Activated B cell treated with CpG ODN at 0.5 μM for 24 hours (primary cell): ENCODE results near the gene TRNP1. TPM values are rescaled to one million over a fixed set of nuclear protein-coding genes. Genes with fewer than 3 reads are reported as not detected.

Source experiments
- ATAC-seq: fragments of 200-7000 bp; cut with Tn5 transposase; one replicate; pipeline ENCODE4 v1.10.0; 2021; ENCODE audit warnings: low read depth, mild to moderate bottlenecking, moderate library complexity
- CTCF ChIA-PET: fragments of 350-600 bp; sonication (Branson Sonifier 250); formaldehyde crosslinking; loops from one replicate; lab custom pipeline; 2021; ENCODE audit warnings: antibody characterized with exemption; lab: Charles Lee
- POLR2A ChIA-PET: fragments of 350-600 bp; sonication (Branson Sonifier 250); formaldehyde crosslinking; loops from one replicate; lab custom pipeline; 2021; ENCODE audit warnings: antibody characterized with exemption; lab: Charles Lee
- DNase-seq: peaks from one replicate; pipeline ENCODE4 v3.0.0; 2022
- H3K27ac Mint-ChIP-seq: one replicate; pipeline ENCODE4 v1.8.0; 2020; ENCODE audit warnings: mixed read lengths
- H3K27me3 Mint-ChIP-seq: one replicate; pipeline ENCODE4 v1.8.0; 2021; ENCODE audit warnings: mixed read lengths
- H3K36me3 Mint-ChIP-seq: one replicate; pipeline ENCODE4 v1.8.0; 2021; ENCODE audit warnings: low read depth, mixed read lengths
- H3K4me1 Mint-ChIP-seq: one replicate; pipeline ENCODE4 v1.8.0; 2021; ENCODE audit warnings: mixed read lengths
- H3K4me3 Mint-ChIP-seq: one replicate; pipeline ENCODE4 v1.8.0; 2020; ENCODE audit warnings: mild to moderate bottlenecking, mixed read lengths
- H3K9me3 Mint-ChIP-seq: one replicate; pipeline ENCODE4 v1.8.0; 2020; ENCODE audit warnings: mixed read lengths
- intact Hi-C: fragments of 100-400 bp; cut with micrococcal nuclease; formaldehyde crosslinking; loops from one replicate; pipeline ENCODE4 v1.15.1; 2024
- total RNA-seq: library from RNA; stranded (reverse); gene quantifications from 2 replicates; pipeline ENCODE4 v1.2.3, GENCODE V29; 2022
- TF ChIP-seq, protein P1 (sequence below): fragments of 200-600 bp; IDR thresholded peaks from one replicate; pipeline ENCODE4 v1.8.0; 2022; ENCODE audit warnings: antibody characterized with exemption, mild to moderate bottlenecking

The TRNP1 gene
- total RNA-seq, 1 donor from 2014 or later, result 0.44 TPM

DNA sequence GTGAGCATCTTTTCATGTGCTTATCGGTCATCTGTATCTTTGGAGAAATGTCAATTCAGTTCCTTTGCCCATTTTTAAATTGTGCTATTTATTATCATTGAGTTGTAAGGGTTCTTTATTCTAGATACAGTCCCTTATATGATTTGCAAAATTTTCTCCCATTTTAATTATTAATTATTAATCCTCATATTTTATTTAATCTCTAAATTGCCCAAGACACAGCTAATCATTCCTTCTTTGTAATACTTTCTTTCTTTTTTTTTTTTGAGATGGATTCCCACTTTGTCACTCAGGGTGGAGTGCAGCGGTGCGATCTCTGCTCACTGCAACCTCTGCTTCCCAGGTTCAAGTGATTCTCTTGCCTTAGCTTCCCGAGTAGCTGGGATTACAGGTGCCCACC is 32.2 kb downstream of the TRNP1 start:
- TF ChIP-seq, protein P1, sequence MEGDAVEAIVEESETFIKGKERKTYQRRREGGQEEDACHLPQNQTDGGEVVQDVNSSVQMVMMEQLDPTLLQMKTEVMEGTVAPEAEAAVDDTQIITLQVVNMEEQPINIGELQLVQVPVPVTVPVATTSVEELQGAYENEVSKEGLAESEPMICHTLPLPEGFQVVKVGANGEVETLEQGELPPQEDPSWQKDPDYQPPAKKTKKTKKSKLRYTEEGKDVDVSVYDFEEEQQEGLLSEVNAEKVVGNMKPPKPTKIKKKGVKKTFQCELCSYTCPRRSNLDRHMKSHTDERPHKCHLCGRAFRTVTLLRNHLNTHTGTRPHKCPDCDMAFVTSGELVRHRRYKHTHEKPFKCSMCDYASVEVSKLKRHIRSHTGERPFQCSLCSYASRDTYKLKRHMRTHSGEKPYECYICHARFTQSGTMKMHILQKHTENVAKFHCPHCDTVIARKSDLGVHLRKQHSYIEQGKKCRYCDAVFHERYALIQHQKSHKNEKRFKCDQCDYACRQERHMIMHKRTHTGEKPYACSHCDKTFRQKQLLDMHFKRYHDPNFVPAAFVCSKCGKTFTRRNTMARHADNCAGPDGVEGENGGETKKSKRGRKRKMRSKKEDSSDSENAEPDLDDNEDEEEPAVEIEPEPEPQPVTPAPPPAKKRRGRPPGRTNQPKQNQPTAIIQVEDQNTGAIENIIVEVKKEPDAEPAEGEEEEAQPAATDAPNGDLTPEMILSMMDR, result no peak
- POLR2A ChIA-PET, result no interaction called here
- ATAC-seq (no peak), DNase-seq (no peak)
- intact Hi-C loops, result no loop called here
- H3K4me1 Mint-ChIP-seq, result no peaks in the 10 kb centered on the region
- H3K36me3 Mint-ChIP-seq, result no peaks in the 10 kb centered on the region
- H3K27me3 Mint-ChIP-seq, result peaks cover 11% of the 10 kb centered on the region
- no peak overlapping the region for H3K27ac Mint-ChIP-seq
- no peaks in the 10 kb centered on the region for H3K9me3 Mint-ChIP-seq
- H3K4me3 Mint-ChIP-seq, result no peak overlapping the region
- CTCF ChIA-PET, result no interaction called here

- no peaks in the 10 kb centered on the region for H3K36me3 Mint-ChIP-seq
- no peaks in the 10 kb centered on the region for H3K9me3 Mint-ChIP-seq
- intact Hi-C loops, result no loop called here
- ChIA-PET CTCF (no interaction called here), POLR2A (no interaction called here)
- TF ChIP-seq, protein P1, result no peak
- H3K4me3 Mint-ChIP-seq, result no peak overlapping the region
- ATAC-seq (no peak), DNase-seq (no peak)
- H3K4me1 Mint-ChIP-seq, result peaks cover 2% of the 10 kb centered on the region
- peaks cover 14% of the 10 kb centered on the region for H3K27me3 Mint-ChIP-seq
- H3K27ac Mint-ChIP-seq, result no peak overlapping the region
Measured at GRCh38 chr1:27026621-27027574, 33.4 kb downstream of the TRNP1 start.

GRCh38 chr1:27027575-27028250 is 34.2 kb downstream of the TRNP1 start:
- ChIA-PET CTCF (no interaction called here), POLR2A (no interaction called here)
- intact Hi-C loops, result no loop called here
- Mint-ChIP-seq H3K27ac (no peak overlapping the region), H3K4me3 (no peak overlapping the region), H3K4me1 (peaks cover 2% of the 10 kb centered on the region), H3K27me3 (peaks cover 14% of the 10 kb centered on the region), H3K36me3 (no peaks in the 10 kb centered on the region), H3K9me3 (no peaks in the 10 kb centered on the region)
- ATAC-seq, result no peak
- no peak for DNase-seq
- TF ChIP-seq, protein P1, result no peak

DNA sequence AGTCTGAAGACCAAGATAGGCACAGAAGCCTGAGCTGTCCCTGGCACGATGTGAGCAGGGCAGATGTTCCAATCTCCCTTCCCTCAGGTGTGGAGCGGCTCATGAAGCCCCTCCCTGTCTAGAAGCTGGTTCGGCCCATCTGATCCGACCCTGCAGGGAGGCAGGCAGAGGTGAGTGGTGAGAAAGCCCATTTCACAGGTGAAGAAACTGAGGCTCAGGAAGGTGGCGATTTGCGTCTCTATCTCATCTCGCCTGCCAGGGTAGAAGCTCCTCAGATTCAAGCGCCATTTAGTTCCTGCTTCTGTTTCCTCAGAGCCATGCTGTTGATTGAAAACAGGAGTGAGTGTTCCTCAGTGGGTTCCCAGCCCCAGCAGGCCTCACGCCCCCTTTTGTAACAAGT is 36.0 kb downstream of the TRNP1 start:
- H3K27ac Mint-ChIP-seq, result no peak overlapping the region
- no peaks in the 10 kb centered on the region for H3K9me3 Mint-ChIP-seq
- peaks cover 2% of the 10 kb centered on the region for H3K4me1 Mint-ChIP-seq
- POLR2A ChIA-PET, result no interaction called here
- CTCF ChIA-PET, result no interaction called here
- no peak for DNase-seq
- ATAC-seq, result no peak
- no peak overlapping the region for H3K4me3 Mint-ChIP-seq
- H3K36me3 Mint-ChIP-seq, result no peaks in the 10 kb centered on the region
- peaks cover 14% of the 10 kb centered on the region for H3K27me3 Mint-ChIP-seq
- TF ChIP-seq, protein P1, result no peak
- intact Hi-C loops, result no loop called here
